Thymus (tissue), 2 donors: ENCODE results near the gene UGT2B11. TPM values are rescaled to one million over a fixed set of nuclear protein-coding genes. Genes with fewer than 3 reads are reported as not detected.

Experiments
- polyA plus RNA-seq: library from polyadenylated mRNA; stranded (reverse); fragments of 200-250 nt; gene quantifications from one replicate; pipeline ENCODE4 v1.2.3, GENCODE V29; 2013
- total RNA-seq: library from RNA; stranded (reverse); fragments of 120-200 nt; gene quantifications from one replicate; pipeline ENCODE4 v1.2.4, GENCODE V29; 2013
- donor health status: healthy.

UGT2B11 gene
- total and polyA plus RNA-seq, 2 donors: 0.05 to 0.07 TPM

Other genes starting within 250 kb of the UGT2B11 start
- 0.42 TPM for gene UGT2B7, start 118.3 kb downstream of the UGT2B11 start, total RNA-seq
- 3.4 TPM for gene UGT2B7, start 118.3 kb downstream of the UGT2B11 start, polyA plus RNA-seq
- 0.05 TPM for gene UGT2B28, start 65.7 kb upstream of the UGT2B11 start, total RNA-seq
- not detected for gene UGT2B28, start 65.7 kb upstream of the UGT2B11 start, polyA plus RNA-seq